IMR-90 (cell line): Measurements from ENCODE around the gene BRINP1. TPM values are rescaled to one million over a fixed set of nuclear protein-coding genes. Genes with fewer than 3 reads are reported as not detected.

Experiments
- ATAC-seq: fragments of 200-7000 bp; cut with Tn5 transposase; 2 replicates; pipeline ENCODE4 v1.9.1; 2020; ENCODE audit warnings: low read depth, mild to moderate bottlenecking, moderate library complexity
- BruUV-seq: library from RNA; stranded (reverse); fragments of 400-500 nt; replicated peaks from 2 replicates; lab custom pipeline; 2021; lab: Mats Ljungman, UMichigan
- CTCF ChIA-PET: fragments of 300-600 bp; formaldehyde crosslinking; extraction: SDS; loops from one replicate; lab custom pipeline; 2021; ENCODE audit warnings: antibody characterized with exemption; lab: Yijun Ruan, JAX
- POLR2A ChIA-PET: fragments of 300-600 bp; sonication (Branson Sonifier 250); formaldehyde crosslinking; loops from one replicate; lab custom pipeline; 2022; ENCODE audit warnings: antibody characterized with exemption; ENCODE audit not compliant: unreplicated experiment; lab: Charles Lee
- DNase-seq: peaks from one replicate; pipeline ENCODE4 v3.0.0; 2013
- H2AFZ ChIP-seq: replicated peaks from 2 replicates; pipeline ENCODE3; 2013; ENCODE audit warnings: low read length, mild to moderate bottlenecking; ENCODE audit not compliant: poor library complexity
- H2AK5ac ChIP-seq: 2 replicates; pipeline ENCODE4 v1.6.1; 2013; ENCODE audit warnings: low read depth, low read length, inconsistent platforms
- H2AK9ac ChIP-seq: replicated peaks from 2 replicates; pipeline ENCODE3; 2013; ENCODE audit warnings: mild to moderate bottlenecking, low read depth, low read length, moderate library complexity; ENCODE audit not compliant: poor library complexity
- H2BK120ac ChIP-seq: 2 replicates; pipeline ENCODE4 v1.6.1; 2013; ENCODE audit warnings: low read depth, low read length, inconsistent platforms
- H2BK15ac ChIP-seq: 3 replicates; pipeline ENCODE4 v1.6.1; 2013; ENCODE audit warnings: low read depth, low read length, inconsistent platforms
- H2BK20ac ChIP-seq: 2 replicates; pipeline ENCODE4 v1.6.1; 2013; ENCODE audit warnings: low read depth, mild to moderate bottlenecking, inconsistent platforms, low read length, moderate library complexity
- H2BK5ac ChIP-seq: 2 replicates; pipeline ENCODE4 v1.6.1; 2013; ENCODE audit warnings: mild to moderate bottlenecking, low read depth, low read length, inconsistent platforms; ENCODE audit not compliant: poor library complexity, severe bottlenecking
- H3K14ac ChIP-seq: replicated peaks from 2 replicates; pipeline ENCODE4 v1.6.1; 2013; ENCODE audit warnings: low read depth, low read length, inconsistent platforms
- H3K18ac ChIP-seq: 2 replicates; pipeline ENCODE4 v1.6.1; 2013; ENCODE audit warnings: low read depth, low read length, control low read depth
- H3K23ac ChIP-seq: 2 replicates; pipeline ENCODE4 v1.6.1; 2013; ENCODE audit warnings: low read depth, low read length, inconsistent platforms
- H3K27ac ChIP-seq: 2 replicates; pipeline ENCODE4 v1.5.1; 2013; ENCODE audit warnings: mild to moderate bottlenecking, control low read depth, low read length; ENCODE audit not compliant: insufficient read depth
- H3K27me3 ChIP-seq: 2 replicates; pipeline ENCODE4 v1.6.1; 2013; ENCODE audit warnings: low read length; ENCODE audit not compliant: control insufficient read depth, insufficient read depth
- H3K36me3 ChIP-seq: 2 replicates; pipeline ENCODE4 v1.6.1; 2013; ENCODE audit warnings: low read length, mixed read lengths; ENCODE audit not compliant: control insufficient read depth, insufficient read depth
- H3K4ac ChIP-seq: 2 replicates; pipeline ENCODE4 v1.6.1; 2013; ENCODE audit warnings: low read depth, low read length, inconsistent platforms
- H3K4me1 ChIP-seq: 2 replicates; pipeline ENCODE4 v1.6.1; 2013; ENCODE audit warnings: low read length, mixed read lengths; ENCODE audit not compliant: control insufficient read depth, insufficient read depth
- H3K4me2 ChIP-seq: 2 replicates; pipeline ENCODE4 v1.6.1; 2013; ENCODE audit warnings: low read depth, mild to moderate bottlenecking, control low read depth, low read length, moderate library complexity
- H3K4me3 ChIP-seq: 2 replicates; pipeline ENCODE4 v1.5.1; 2013; ENCODE audit warnings: low read depth, mild to moderate bottlenecking, control low read depth, low read length, moderate library complexity; ENCODE audit not compliant: insufficient read depth
- H3K56ac ChIP-seq: 2 replicates; pipeline ENCODE4 v1.6.1; 2013; ENCODE audit warnings: low read length, inconsistent platforms; ENCODE audit not compliant: insufficient read depth; ENCODE audit errors: extremely low read depth
- H3K79me1 ChIP-seq, 2 experiments: 2 replicates each; pipeline ENCODE4 v1.6.1; 2013; ENCODE audit warnings: low read length in 2 of 2, inconsistent platforms in 1 of 2, low read depth in 1 of 2
- H3K9ac ChIP-seq: 2 replicates; pipeline ENCODE4 v1.6.1; 2013; ENCODE audit warnings: low read depth, low read length, control low read depth
- H3K9me1 ChIP-seq: 2 replicates; pipeline ENCODE4 v1.6.1; 2013; ENCODE audit warnings: low read length, inconsistent platforms; ENCODE audit not compliant: insufficient read depth
- H3K9me3 ChIP-seq: 2 replicates; pipeline ENCODE4 v1.6.1; 2013; ENCODE audit warnings: low read length; ENCODE audit not compliant: control insufficient read depth, insufficient read depth
- H4K20me1 ChIP-seq: 2 replicates; pipeline ENCODE4 v1.6.1; 2013; ENCODE audit warnings: low read length, inconsistent platforms; ENCODE audit not compliant: insufficient read depth
- H4K5ac ChIP-seq: 2 replicates; pipeline ENCODE4 v1.6.1; 2013; ENCODE audit warnings: mild to moderate bottlenecking, low read depth, low read length, control low read depth
- H4K8ac ChIP-seq, 2 experiments: 2 replicates each; pipeline ENCODE4 v1.6.1; 2013; ENCODE audit warnings: low read depth in 2 of 2, low read length in 2 of 2, control low read depth in 1 of 2, inconsistent platforms in 1 of 2
- H4K91ac ChIP-seq: 2 replicates; pipeline ENCODE4 v1.6.1; 2013; ENCODE audit warnings: low read depth, low read length, inconsistent platforms; ENCODE audit not compliant: insufficient read depth
- CHD1 ChIP-seq: IDR thresholded peaks from 2 replicates; pipeline ENCODE4 v1.6.1; 2012; ENCODE audit warnings: low read depth, low read length, improper control_type of control experiment
- FOS ChIP-seq: fragments of 150-350 bp; IDR thresholded peaks from 2 replicates; pipeline ENCODE4 v1.6.1; 2016; ENCODE audit warnings: low read depth, low read length
- MAFK ChIP-seq: IDR thresholded peaks from 2 replicates; pipeline ENCODE4 v1.6.1; 2012; ENCODE audit warnings: low read depth, low read length, improper control_type of control experiment
- MXI1 ChIP-seq: IDR thresholded peaks from 2 replicates; pipeline ENCODE4 v1.6.1; 2012; ENCODE audit warnings: low read depth, mild to moderate bottlenecking, low read length, moderate library complexity, borderline replicate concordance
- NFE2L2 ChIP-seq: fragments of 150-350 bp; IDR thresholded peaks from 2 replicates; pipeline ENCODE4 v1.6.1; 2016; ENCODE audit warnings: low read depth, mild to moderate bottlenecking, low read length
- SMC3 ChIP-seq: fragments of 150-350 bp; IDR thresholded peaks from 2 replicates; pipeline ENCODE4 v1.6.1; 2016; ENCODE audit warnings: low read depth, mild to moderate bottlenecking, antibody characterized with exemption, low read length, moderate library complexity
- WGBS, 2 experiments: methylation state at CpG; one replicate each; pipeline versions ENCODE4 v1.1.5 to v1.1.7; 2013; ENCODE audit warnings: missing lambda C conversion rate in 2 of 2; ENCODE audit not compliant: insufficient read length in 1 of 2; ENCODE audit errors: extremely low coverage in 2 of 2; 5-methylcytosine and 5-hydroxymethylcytosine counted together
- dilution Hi-C: fragments of 300-500 bp; cut with HindIII; formaldehyde crosslinking; loops from one replicate; pipeline ENCODE4 v1.14.3; 2018; ENCODE audit warnings: low sequenced_read_pairs; ENCODE audit not compliant: unreplicated experiment
- in situ Hi-C: fragments of 300-500 bp; cut with MboI; formaldehyde crosslinking; loops from 3 replicates; pipeline ENCODE4 v1.14.3; 2019; ENCODE audit warnings: low sequenced_read_pairs, inconsistent platforms, mixed read lengths
- intact Hi-C: fragments of 100-400 bp; cut with micrococcal nuclease; formaldehyde crosslinking; loops from 2 replicates; pipeline ENCODE4 v1.10.0; 2022
- polyA plus RNA-seq, 3 experiments: library from polyadenylated mRNA; depleted of rRNA; stranded (reverse); fragments of >200 nt; gene quantifications; 2 replicates each; pipeline ENCODE4 v1.2.3, GENCODE V29; 2012; ENCODE audit warnings: low replicate concordance in 1 of 3
- total RNA-seq: library from RNA; depleted of rRNA; stranded (reverse); fragments of >200 nt; gene quantifications from 2 replicates; pipeline ENCODE4 v1.2.3, GENCODE V29; 2012
- TF ChIP-seq, protein P1 (sequence below): fragments of 150-350 bp; IDR thresholded peaks from 2 replicates; pipeline ENCODE4 v1.6.1; 2017; ENCODE audit warnings: mild to moderate bottlenecking, antibody characterized with exemption, low read length, low read depth
- TF ChIP-seq, protein P2 (sequence below): conservative IDR thresholded peaks from 2 replicates; pipeline ENCODE4 v1.5.1; 2012; ENCODE audit warnings: mild to moderate bottlenecking, low read depth, low read length, improper control_type of control experiment

The BRINP1 gene
- total and polyA plus RNA-seq, 2 of the 4 experiments (the other 2 are of a cell fraction) = under 0.01 TPM; not detected in 1

DNA sequence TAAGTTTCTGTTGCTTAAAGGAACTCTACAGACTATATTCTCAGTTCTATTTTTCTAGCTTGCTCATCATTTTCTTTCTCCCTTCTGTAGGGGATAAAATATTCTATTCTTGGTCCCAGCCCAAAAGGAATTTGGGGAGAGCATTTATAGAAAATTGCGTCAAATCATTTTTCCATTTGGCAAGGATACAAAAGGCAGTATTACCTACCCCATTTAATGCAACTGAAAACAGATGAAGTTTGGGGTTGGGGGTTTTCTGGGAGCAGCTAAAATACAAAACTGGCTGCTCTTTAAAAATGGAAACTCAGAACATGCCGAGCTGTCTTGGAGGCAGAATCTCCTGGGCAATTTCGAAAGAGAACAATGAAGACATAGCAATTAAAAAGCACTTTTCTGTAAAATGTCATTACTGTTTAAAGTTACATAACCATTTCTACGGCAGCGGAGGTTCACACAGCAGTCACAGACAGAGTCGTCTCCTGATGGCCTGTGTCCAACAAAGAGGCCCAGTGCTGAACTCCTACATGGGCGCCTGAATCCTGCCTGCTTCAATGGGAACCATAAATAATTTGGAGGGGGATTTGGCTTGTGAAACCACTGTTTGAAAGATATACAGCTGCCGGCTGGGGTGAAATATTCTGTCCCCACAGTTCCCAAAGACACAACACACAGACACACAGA, 152.4 kb downstream of the BRINP1 start:
- H2AK5ac ChIP-seq = no peak overlapping the region
- no peak overlapping the region for H3K27ac ChIP-seq
- H3K4me2 ChIP-seq = no peak overlapping the region
- no peak overlapping the region for H2BK120ac ChIP-seq
- no TSS peak for BruUV-seq
- TF ChIP-seq NFE2L2 = no peak
- TF ChIP-seq MXI1 = no peak
- TF ChIP-seq, protein P1, sequence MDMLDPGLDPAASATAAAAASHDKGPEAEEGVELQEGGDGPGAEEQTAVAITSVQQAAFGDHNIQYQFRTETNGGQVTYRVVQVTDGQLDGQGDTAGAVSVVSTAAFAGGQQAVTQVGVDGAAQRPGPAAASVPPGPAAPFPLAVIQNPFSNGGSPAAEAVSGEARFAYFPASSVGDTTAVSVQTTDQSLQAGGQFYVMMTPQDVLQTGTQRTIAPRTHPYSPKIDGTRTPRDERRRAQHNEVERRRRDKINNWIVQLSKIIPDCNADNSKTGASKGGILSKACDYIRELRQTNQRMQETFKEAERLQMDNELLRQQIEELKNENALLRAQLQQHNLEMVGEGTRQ = no peak
- TF ChIP-seq SMC3 = no peak
- no peak for TF ChIP-seq CHD1
- no peak for TF ChIP-seq MAFK
- TF ChIP-seq, protein P2, sequence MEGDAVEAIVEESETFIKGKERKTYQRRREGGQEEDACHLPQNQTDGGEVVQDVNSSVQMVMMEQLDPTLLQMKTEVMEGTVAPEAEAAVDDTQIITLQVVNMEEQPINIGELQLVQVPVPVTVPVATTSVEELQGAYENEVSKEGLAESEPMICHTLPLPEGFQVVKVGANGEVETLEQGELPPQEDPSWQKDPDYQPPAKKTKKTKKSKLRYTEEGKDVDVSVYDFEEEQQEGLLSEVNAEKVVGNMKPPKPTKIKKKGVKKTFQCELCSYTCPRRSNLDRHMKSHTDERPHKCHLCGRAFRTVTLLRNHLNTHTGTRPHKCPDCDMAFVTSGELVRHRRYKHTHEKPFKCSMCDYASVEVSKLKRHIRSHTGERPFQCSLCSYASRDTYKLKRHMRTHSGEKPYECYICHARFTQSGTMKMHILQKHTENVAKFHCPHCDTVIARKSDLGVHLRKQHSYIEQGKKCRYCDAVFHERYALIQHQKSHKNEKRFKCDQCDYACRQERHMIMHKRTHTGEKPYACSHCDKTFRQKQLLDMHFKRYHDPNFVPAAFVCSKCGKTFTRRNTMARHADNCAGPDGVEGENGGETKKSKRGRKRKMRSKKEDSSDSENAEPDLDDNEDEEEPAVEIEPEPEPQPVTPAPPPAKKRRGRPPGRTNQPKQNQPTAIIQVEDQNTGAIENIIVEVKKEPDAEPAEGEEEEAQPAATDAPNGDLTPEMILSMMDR = no peak
- TF ChIP-seq FOS = no peak
- no peak overlapping the region for H3K14ac ChIP-seq
- no peaks in the 10 kb centered on the region for H3K79me1 ChIP-seq
- no peak overlapping the region for H3K23ac ChIP-seq
- peaks cover 11% of the 10 kb centered on the region for H3K9me3 ChIP-seq
- no peak overlapping the region for H2BK20ac ChIP-seq
- no peak overlapping the region for H2AK9ac ChIP-seq
- H3K4me3 ChIP-seq = no peak overlapping the region
- POLR2A ChIA-PET = no interaction called here
- H3K4me1 ChIP-seq = no peaks in the 10 kb centered on the region
- H3K56ac ChIP-seq = no peak overlapping the region
- no peak overlapping the region for H4K8ac ChIP-seq
- no CpG with 5 or more reads among the region's 8 CpGs for WGBS, 2 experiments
- H2BK5ac ChIP-seq = no peak overlapping the region
- no peak for DNase-seq
- no peak overlapping the region for H3K9ac ChIP-seq
- CTCF ChIA-PET = no interaction called here
- in situ Hi-C loops (no loop called here), intact Hi-C loops (no loop called here), dilution Hi-C loops (no loop called here)
- no peak overlapping the region for H4K5ac ChIP-seq
- no peak overlapping the region for H2AFZ ChIP-seq
- H4K91ac ChIP-seq = no peak overlapping the region
- no peak overlapping the region for H3K18ac ChIP-seq
- no peak for ATAC-seq
- H2BK15ac ChIP-seq = no peak overlapping the region
- H3K36me3 ChIP-seq = no peaks in the 10 kb centered on the region
- H3K4ac ChIP-seq = no peak overlapping the region
- no peaks in the 10 kb centered on the region for H3K27me3 ChIP-seq
- no peaks in the 10 kb centered on the region for H3K9me1 ChIP-seq
- no peaks in the 10 kb centered on the region for H4K20me1 ChIP-seq
